ENCODE measurements around the gene PLXNA4.

Gene PLXNA4

DNA sequence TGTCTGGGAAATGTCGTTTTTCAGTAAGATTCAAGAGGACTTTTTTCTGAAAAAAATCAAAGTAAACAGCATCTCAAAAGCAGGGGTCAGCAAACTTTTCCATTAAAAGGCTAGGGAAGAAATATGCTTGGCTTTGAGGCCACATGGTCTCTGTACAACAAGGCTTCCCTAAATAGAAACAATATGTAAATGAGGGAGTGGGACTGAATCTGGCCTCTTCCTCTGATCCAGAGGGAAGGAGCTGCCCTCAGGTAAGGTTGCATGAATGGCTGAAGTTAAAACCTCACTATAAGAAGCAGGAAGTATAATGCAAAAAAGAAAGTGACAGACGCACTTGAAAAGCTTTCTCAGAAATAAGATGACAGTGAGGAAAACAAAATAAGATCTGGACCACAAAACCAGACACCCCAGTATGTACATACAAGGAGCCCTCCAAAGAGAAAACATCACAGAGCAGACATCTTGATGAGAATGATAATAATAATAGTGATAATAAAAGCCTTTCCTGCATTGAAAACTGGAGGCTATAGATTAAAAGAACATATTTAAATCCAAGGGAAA, 115.2 kb downstream of the PLXNA4 start:
- DNase-seq (ENCODE audit: low read depth in 1 of 2, low spot score in 1 of 2), result no peak
- no peak overlapping the region for H3K4me3 ChIP-seq (replicated peaks; ENCODE audit: insufficient read depth, low read length)
- H3K27me3 ChIP-seq (ENCODE audit: insufficient read depth, poor library complexity, severe bottlenecking), result no peaks in the 10 kb centered on the region
- H3K27ac ChIP-seq (replicated peaks), result no peak overlapping the region
- TF ChIP-seq SPI1 (IDR thresholded peaks at IDR 0.05; ENCODE audit: borderline replicate concordance, low read depth) (no peak), POLR2AphosphoS5 (IDR thresholded peaks at IDR 0.05; ENCODE audit: low read depth) (no peak), GABPA (IDR thresholded peaks at IDR 0.05; ENCODE audit: low read depth) (no peak)
- TF ChIP-seq, protein P1, sequence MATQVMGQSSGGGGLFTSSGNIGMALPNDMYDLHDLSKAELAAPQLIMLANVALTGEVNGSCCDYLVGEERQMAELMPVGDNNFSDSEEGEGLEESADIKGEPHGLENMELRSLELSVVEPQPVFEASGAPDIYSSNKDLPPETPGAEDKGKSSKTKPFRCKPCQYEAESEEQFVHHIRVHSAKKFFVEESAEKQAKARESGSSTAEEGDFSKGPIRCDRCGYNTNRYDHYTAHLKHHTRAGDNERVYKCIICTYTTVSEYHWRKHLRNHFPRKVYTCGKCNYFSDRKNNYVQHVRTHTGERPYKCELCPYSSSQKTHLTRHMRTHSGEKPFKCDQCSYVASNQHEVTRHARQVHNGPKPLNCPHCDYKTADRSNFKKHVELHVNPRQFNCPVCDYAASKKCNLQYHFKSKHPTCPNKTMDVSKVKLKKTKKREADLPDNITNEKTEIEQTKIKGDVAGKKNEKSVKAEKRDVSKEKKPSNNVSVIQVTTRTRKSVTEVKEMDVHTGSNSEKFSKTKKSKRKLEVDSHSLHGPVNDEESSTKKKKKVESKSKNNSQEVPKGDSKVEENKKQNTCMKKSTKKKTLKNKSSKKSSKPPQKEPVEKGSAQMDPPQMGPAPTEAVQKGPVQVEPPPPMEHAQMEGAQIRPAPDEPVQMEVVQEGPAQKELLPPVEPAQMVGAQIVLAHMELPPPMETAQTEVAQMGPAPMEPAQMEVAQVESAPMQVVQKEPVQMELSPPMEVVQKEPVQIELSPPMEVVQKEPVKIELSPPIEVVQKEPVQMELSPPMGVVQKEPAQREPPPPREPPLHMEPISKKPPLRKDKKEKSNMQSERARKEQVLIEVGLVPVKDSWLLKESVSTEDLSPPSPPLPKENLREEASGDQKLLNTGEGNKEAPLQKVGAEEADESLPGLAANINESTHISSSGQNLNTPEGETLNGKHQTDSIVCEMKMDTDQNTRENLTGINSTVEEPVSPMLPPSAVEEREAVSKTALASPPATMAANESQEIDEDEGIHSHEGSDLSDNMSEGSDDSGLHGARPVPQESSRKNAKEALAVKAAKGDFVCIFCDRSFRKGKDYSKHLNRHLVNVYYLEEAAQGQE (IDR thresholded peaks at IDR 0.05; ENCODE audit: insufficient replicate concordance, low read depth), result no peak
- TF ChIP-seq, protein P2, sequence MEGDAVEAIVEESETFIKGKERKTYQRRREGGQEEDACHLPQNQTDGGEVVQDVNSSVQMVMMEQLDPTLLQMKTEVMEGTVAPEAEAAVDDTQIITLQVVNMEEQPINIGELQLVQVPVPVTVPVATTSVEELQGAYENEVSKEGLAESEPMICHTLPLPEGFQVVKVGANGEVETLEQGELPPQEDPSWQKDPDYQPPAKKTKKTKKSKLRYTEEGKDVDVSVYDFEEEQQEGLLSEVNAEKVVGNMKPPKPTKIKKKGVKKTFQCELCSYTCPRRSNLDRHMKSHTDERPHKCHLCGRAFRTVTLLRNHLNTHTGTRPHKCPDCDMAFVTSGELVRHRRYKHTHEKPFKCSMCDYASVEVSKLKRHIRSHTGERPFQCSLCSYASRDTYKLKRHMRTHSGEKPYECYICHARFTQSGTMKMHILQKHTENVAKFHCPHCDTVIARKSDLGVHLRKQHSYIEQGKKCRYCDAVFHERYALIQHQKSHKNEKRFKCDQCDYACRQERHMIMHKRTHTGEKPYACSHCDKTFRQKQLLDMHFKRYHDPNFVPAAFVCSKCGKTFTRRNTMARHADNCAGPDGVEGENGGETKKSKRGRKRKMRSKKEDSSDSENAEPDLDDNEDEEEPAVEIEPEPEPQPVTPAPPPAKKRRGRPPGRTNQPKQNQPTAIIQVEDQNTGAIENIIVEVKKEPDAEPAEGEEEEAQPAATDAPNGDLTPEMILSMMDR (IDR thresholded peaks at IDR 0.05; ENCODE audit: insufficient read depth, low read length), result no peak

DNA sequence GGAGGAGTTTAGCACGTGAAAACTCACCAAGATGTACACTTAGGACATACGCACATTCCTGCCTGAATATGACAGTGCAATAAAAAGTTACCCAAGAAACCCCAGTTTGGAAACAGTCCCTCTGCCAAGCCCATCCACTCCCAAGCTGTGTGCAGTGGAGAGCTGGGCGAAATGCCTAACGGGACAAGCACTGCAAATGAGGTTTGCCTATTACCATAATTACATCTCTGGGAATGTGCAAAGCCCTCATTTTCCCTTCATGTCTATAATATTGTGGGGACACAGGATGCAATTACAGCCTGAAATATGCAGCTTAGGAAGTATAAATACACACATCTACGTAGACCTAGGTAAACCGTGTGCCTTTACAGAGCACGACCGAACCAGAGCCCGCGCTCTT, 117.5 kb downstream of the PLXNA4 start:
- TF ChIP-seq, protein P1 (IDR thresholded peaks at IDR 0.05; ENCODE audit: insufficient replicate concordance, low read depth), result no peak
- TF ChIP-seq POLR2AphosphoS5 (IDR thresholded peaks at IDR 0.05; ENCODE audit: low read depth) (no peak), GABPA (IDR thresholded peaks at IDR 0.05; ENCODE audit: low read depth) (no peak), SPI1 (IDR thresholded peaks at IDR 0.05; ENCODE audit: borderline replicate concordance, low read depth) (no peak)
- TF ChIP-seq, protein P2 (IDR thresholded peaks at IDR 0.05; ENCODE audit: insufficient read depth, low read length), result no peak
- DNase-seq (ENCODE audit: low read depth in 1 of 2, low spot score in 1 of 2), result no peak
- Histone ChIP-seq H3K27ac (replicated peaks) (no peak overlapping the region), H3K4me3 (replicated peaks; ENCODE audit: insufficient read depth, low read length) (no peak overlapping the region), H3K27me3 (ENCODE audit: insufficient read depth, poor library complexity, severe bottlenecking) (no peaks in the 10 kb centered on the region)

DNA sequence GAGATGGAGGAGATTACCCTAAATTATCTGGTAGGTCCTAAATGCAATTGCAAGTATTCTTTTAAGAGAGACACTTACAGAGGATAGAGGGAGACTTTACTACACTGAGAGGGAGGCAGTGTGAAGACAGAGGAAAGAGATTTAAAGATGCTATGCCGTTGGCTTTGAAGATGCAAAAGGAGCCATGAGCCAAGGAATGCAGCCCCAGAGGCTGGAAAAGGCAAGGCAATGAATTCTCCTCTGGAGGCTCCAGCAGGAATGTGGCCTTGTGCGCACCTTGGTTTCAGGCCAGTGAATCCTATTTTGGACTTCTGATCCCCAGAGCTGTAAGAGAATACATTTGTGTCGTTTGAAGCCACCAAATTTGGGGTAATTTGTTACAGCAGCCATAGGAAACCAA, 118.6 kb downstream of the PLXNA4 start:
- DNase-seq (ENCODE audit: low read depth in 1 of 2, low spot score in 1 of 2), result no peak
- no peaks in the 10 kb centered on the region for H3K27me3 ChIP-seq (ENCODE audit: insufficient read depth, poor library complexity, severe bottlenecking)
- TF ChIP-seq POLR2AphosphoS5 (IDR thresholded peaks at IDR 0.05; ENCODE audit: low read depth), result no peak
- no peak for TF ChIP-seq GABPA (IDR thresholded peaks at IDR 0.05; ENCODE audit: low read depth)
- TF ChIP-seq SPI1 (IDR thresholded peaks at IDR 0.05; ENCODE audit: borderline replicate concordance, low read depth), result no peak

DNA sequence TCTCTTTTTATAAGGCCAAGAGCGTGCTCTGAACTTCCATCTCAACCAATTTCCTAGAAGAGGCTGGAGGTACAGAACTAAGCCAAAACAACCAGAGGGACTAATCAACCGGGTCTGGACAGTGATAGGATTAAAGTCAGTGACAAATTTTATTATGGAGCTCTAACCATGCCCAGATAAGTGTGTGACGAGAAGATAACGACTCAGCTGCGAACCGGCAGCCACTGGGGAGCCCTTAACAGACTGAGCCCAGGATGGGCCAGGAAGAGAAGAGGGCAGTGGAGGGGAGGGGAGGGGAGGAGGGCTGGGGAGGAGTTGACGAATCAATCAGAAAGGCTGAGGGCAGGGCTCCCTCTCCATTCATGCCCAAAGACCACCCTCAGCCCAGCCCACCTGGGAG, 119.9 kb downstream of the PLXNA4 start:
- Histone ChIP-seq H3K4me3 (replicated peaks; ENCODE audit: insufficient read depth, low read length) (no peak overlapping the region), H3K27ac (replicated peaks) (no peak overlapping the region), H3K27me3 (ENCODE audit: insufficient read depth, poor library complexity, severe bottlenecking) (no peaks in the 10 kb centered on the region)
- TF ChIP-seq, protein P1 (IDR thresholded peaks at IDR 0.05; ENCODE audit: insufficient replicate concordance, low read depth), result no peak
- TF ChIP-seq SPI1 (IDR thresholded peaks at IDR 0.05; ENCODE audit: borderline replicate concordance, low read depth) (no peak), POLR2AphosphoS5 (IDR thresholded peaks at IDR 0.05; ENCODE audit: low read depth) (no peak), GABPA (IDR thresholded peaks at IDR 0.05; ENCODE audit: low read depth) (no peak)
- TF ChIP-seq, protein P2 (IDR thresholded peaks at IDR 0.05; ENCODE audit: insufficient read depth, low read length), result no peak
- DNase-seq (ENCODE audit: low read depth in 1 of 2, low spot score in 1 of 2), result no peak

More for the DNA sequence above, 118.6 kb downstream of the PLXNA4 start:
- H3K27ac ChIP-seq (replicated peaks), result no peak overlapping the region
- no peak overlapping the region for H3K4me3 ChIP-seq (replicated peaks; ENCODE audit: insufficient read depth, low read length)
